Right ventricle myocardium inferior (tissue), 1 donor: ENCODE measurements around the gene RBM41. TPM values are rescaled to one million over a fixed set of nuclear protein-coding genes. Genes with fewer than 3 reads are reported as not detected.
"Not testable (repeated sequence)": the region's sequence is repeated elsewhere in the genome, so short reads cannot be mapped to it uniquely, and the experiment has no call there.

ENCODE experiments used
- ATAC-seq: fragments of 200-7000 bp; cut with Tn5 transposase; one replicate; pipeline ENCODE4 v1.9.1; 2020; ENCODE audit warnings: mild to moderate bottlenecking, moderate library complexity
- DNase-seq: peaks from one replicate; pipeline ENCODE4 v3.0.0; 2021; ENCODE audit errors: missing footprints
- intact Hi-C: fragments of 100-400 bp; cut with DNase I; formaldehyde crosslinking; loops from one replicate; pipeline ENCODE4 v1.11.0; 2022
- long read RNA-seq: library from polyadenylated mRNA; unstranded; transcript quantifications from one replicate; pipeline ENCODE4 v2.0.0, GENCODE V29; 2021
- total RNA-seq: library from RNA; stranded (reverse); fragmentation: NEBNext Ultra II Directional; extraction: Animal tissue kit (Norgen Biotek cat#: 25700); gene quantifications from one replicate; pipeline ENCODE4 v1.2.1, GENCODE V29; 2021
- donor health status: DM: no; HTN: yes; CAD: no; lungs with severe emphysema.

The RBM41 gene
- 16.0 TPM for total RNA-seq
- long read RNA-seq, partial matches to known transcripts = 0 of 2 reads
- long read RNA-seq, other reads (novel, unspliced or antisense) = 1 of 2 reads

- DNase-seq (peak; percentile 87), ATAC-seq (peak; percentile 99)
- intact Hi-C loops = no loop called here
These were observed at the start of gene RBM41 for GRCh38 chrX:107118322-107119147. RBM41 (minus strand) TSS chrX:107118822; CDS start chrX:107118773, 49 bp downstream.

DNA sequence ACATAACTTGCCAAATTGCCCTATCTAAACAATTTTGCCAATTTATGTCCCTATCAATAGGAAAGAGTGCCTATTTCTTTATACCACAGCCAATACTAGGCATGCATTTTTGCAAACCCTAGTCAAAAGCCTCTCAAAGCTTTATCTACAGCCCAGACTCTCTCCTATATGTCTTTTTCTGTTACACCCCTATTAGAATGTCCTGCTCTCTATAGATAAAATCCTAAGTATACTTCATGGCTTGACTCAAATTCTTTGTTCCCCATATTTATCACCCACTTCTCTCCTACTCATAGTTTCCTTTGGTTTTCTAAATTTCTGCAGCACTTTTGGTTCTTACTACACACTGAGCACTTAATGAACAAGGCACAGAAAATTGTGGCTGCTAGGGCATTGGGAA is 49.6 kb upstream of the RBM41 start:
- intact Hi-C loops = no loop called here
- no peak for ATAC-seq
- no peak for DNase-seq

GRCh38 chrX:107167163-107167921 is 48.7 kb upstream of the RBM41 start:
- no peak for DNase-seq
- no peak for ATAC-seq
- intact Hi-C loops = no loop called here

- ATAC-seq, DNase-seq, intact Hi-C loops: not testable (repeated sequence)
These were observed 39.0 kb upstream of the RBM41 start for GRCh38 chrX:107157618-107158017.

DNA sequence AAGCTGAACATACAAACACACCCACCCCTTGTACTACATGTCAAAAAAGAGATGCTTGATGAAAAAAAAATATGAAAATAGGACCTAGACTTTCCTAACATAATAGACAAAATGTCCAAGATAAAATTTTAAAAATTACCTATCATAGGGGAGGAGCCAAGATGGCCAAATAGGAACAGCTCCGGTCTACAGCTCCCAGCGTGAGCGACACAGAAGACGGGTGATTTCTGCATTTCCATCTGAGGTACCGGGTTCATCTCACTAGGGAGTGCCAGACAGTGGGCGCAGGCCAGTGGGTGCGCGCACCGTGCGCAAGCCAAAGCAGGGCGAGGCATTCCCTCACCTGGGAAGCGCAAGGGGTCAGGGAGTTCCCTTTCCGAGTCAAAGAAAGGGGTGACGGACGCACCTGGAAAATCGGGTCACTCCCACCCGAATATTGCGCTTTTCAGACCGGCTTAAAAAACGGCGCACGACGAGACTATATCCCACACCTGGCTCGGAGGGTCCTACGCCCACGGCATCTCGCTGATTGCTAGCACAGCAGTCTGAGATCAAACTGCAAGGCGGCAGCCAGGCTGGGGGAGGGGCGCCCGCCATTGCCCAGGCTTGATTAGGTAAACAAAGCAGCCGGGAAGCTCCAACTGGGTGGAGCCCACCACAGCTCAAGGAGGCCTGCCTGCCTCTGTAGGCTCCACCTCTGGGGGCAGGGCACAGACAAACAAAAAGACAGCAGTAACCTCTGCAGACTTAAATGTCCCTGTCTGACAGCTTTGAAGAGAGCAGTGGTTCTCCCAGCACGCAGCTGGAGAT is 37.2 kb upstream of the RBM41 start:
- ATAC-seq, DNase-seq, intact Hi-C loops: not testable (repeated sequence)

DNA sequence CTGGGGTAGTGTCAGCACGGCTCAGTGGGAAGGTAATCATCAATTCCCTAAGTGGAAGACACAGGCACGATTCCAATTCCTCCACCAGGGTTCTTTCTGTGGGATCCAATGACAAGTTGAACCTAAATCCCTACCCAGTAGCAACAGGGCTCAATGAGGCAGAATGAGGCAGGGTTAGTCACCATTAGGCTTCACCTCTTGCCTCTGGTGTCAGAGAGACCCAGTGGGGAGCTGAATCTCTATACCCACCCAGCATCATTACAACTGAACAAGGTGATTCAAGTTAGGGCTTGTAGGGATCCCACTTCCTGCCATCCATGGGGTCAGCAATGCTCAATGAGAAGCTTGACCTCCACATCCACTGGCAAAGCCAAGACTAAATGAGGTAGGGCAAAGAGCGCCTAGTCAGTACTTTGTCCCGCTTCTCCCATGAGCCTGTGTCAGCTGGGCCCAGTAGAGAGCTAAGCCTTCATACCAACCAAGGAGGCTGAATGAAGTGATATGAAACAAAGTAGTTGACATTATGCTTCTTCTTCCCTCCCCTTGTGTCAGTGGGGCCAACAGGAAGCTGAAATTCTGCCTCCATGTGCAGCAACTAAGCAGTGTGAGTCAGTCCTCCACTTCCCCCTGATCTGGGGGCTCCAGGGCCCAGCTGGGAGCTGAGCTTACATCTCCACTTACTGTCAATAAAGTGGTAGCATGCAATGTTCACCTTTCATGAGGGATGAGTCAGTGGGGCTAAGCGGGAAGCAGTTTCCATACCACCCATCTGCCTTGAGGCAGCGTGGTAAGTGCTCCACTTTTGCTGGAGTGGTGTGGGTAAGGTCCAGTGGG is 36.4 kb upstream of the RBM41 start:
- no peak for DNase-seq
- intact Hi-C loops = no loop called here
- no peak for ATAC-seq

GRCh38 chrX:107153005-107153404 is 34.4 kb upstream of the RBM41 start:
- intact Hi-C loops = no loop called here
- ATAC-seq (no peak), DNase-seq (no peak)

GRCh38 chrX:107146670-107147069 is 28.0 kb upstream of the RBM41 start:
- ATAC-seq = no peak
- DNase-seq = no peak
- intact Hi-C loops = no loop called here

- intact Hi-C loops = no loop called here
These were observed 17.3 kb upstream of the RBM41 start for GRCh38 chrX:107135965-107136307.

DNA sequence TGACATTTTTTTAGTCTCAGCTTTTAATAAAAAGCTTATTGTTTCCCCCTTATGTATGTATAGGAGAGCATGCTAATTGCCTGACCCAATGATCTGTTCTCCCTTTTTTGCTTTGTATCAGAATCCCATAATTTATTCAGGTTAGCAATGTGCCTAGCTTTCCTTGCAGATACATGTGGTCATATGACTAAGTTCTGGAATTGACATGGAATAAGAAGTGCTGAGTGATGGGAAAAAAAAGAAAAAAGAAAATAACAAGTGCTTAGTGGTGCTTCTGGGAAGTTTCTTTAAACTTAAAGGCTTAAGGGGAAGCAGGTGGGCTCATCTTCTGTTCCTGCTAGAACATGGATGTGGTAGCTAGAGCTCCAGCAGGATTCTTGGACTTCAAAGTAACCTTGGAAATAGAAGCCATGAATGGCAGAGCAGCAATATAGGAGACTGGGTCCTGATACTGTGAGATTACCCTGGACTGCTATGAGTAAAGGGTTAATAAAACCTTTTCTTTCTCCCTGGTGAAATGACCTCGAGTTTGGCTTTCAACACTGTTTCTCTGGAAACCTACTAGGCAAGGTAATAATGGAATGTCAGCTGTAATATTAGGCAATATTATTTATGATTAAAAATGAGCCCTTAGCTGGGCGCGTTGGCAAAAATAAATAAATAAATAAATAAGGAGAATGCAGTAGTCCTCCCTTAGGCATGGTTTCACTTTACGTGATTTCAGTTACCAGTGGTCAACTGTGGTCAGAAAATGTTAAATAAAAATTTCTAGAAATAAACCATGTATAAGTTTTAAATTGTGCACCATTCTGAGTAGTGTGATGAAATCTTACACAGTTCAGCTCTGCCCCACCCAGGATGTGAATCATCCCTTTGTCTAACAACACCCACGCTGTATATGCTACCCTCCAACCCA is 16.7 kb upstream of the RBM41 start:
- no peak for ATAC-seq
- DNase-seq = no peak
- intact Hi-C loops = no loop called here

More at GRCh38 chrX:107135965-107136307, 17.3 kb upstream of the RBM41 start:
- DNase-seq (no peak), ATAC-seq (no peak)

- intact Hi-C loops = no loop called here
- DNase-seq (no peak), ATAC-seq (no peak)
These were observed 5.1 kb upstream of the RBM41 start for GRCh38 chrX:107123750-107124149.

DNA sequence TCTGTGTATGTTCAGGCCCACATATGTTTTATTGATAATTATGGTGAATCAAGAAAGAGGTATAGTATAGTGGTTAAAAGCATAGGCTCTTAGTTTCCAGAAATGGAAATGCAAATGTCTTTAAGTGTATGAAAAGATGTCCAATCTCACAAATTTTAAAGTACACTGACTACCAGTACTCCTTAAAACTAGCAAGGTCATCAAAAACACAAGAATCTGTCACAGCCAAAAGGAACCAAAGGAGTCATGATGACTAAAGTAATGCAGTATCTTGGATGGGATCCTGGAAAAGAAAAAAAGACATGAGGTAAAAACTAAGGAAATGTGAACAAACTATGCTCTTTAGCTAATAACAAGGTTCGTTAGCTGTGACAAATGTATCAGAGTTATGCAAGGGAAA is 661 bp upstream of the RBM41 start:
- no peak for ATAC-seq
- DNase-seq = no peak

DNA sequence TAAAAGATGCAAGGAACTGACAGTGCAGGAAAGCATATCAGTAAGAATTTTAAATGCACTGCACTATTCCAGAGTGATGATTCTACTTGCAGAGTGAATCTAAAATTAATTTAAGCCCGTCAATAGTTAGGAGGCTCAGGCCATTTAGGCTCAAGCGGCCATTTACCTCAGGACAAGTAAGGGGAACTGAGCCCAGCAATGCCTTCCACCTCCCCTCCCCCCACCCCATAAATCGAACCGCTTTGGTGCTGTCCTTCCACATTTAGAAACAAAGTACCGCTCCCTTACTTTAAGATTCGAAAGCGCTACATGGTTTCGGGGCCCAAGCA is 665 bp downstream of the RBM41 start:
- intact Hi-C loops = no loop called here
- ATAC-seq (peak; percentile 20), DNase-seq (no peak)

More for the DNA sequence above, 661 bp upstream of the RBM41 start:
- intact Hi-C loops = no loop called here

GRCh38 chrX:107107459-107107858 is 11.2 kb downstream of the RBM41 start:
- intact Hi-C loops = no loop called here
- ATAC-seq (no peak), DNase-seq (no peak)

DNA sequence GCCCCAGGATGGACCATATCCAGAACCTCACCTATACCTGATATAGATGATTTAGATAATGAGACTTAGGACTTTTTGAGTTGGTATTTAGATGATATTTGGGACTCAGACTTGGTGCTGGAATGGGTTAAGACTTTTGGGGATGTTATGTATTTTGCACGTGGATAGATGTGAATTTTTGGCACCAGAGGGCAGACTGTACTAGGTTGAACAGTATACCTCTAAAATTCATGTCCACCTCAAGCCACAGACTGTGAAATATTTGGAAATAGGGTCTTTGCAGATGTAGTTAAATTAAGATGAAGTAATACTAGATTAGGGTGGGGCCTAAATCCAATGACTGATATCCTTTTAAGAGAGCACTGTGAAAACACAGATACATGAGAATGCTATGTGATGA is 15.6 kb downstream of the RBM41 start:
- intact Hi-C loops = no loop called here
- ATAC-seq = no peak
- no peak for DNase-seq

- ATAC-seq (no peak), DNase-seq (no peak)
- intact Hi-C loops = no loop called here
These were observed 42.5 kb downstream of the RBM41 start for GRCh38 chrX:107076158-107076557.

- intact Hi-C loops, DNase-seq, ATAC-seq: not testable (repeated sequence)
These were observed 60.9 kb downstream of the RBM41 start for GRCh38 chrX:107057731-107058130.
